KMS-11 (cell line): Measurements from ENCODE around the gene PHACTR4.

Experiments
- H2AFZ ChIP-seq: fragments of 200-600 bp; sonication (generic); 2 replicates; pipeline ENCODE4 v1.6.1; 2016; ENCODE audit warnings: antibody characterized with exemption, mixed run types, low read depth
- H3K27ac ChIP-seq: fragments of 200-600 bp; sonication (generic); 2 replicates; pipeline ENCODE4 v1.6.1; 2016; ENCODE audit warnings: mild to moderate bottlenecking, mixed run types
- H3K27me3 ChIP-seq: fragments of 200-600 bp; sonication (generic); 2 replicates; pipeline ENCODE4 v1.6.1; 2017; ENCODE audit warnings: mild to moderate bottlenecking, low read depth, mixed run types, moderate library complexity; ENCODE audit not compliant: insufficient read depth
- H3K36me3 ChIP-seq: fragments of 200-600 bp; sonication (generic); 2 replicates; pipeline ENCODE4 v1.6.1; 2017; ENCODE audit warnings: mild to moderate bottlenecking, mixed run types; ENCODE audit not compliant: insufficient read depth
- H3K4me1 ChIP-seq: fragments of 200-600 bp; sonication (generic); 2 replicates; pipeline ENCODE4 v1.6.1; 2016; ENCODE audit warnings: mild to moderate bottlenecking, low read depth, mixed run types; ENCODE audit not compliant: poor library complexity, severe bottlenecking
- H3K4me2 ChIP-seq: fragments of 200-600 bp; sonication (generic); 2 replicates; pipeline ENCODE4 v1.7.0; 2016; ENCODE audit warnings: mild to moderate bottlenecking, mixed run types
- H3K4me3 ChIP-seq: fragments of 200-600 bp; sonication (generic); IDR thresholded peaks from 2 replicates; pipeline ENCODE4 v1.6.1; 2017; ENCODE audit warnings: low read depth, low read length, mixed read lengths; ENCODE audit not compliant: insufficient read depth
- H3K79me2 ChIP-seq: fragments of 200-600 bp; sonication (generic); 2 replicates; pipeline ENCODE4 v1.6.1; 2016; ENCODE audit warnings: low read depth, mixed run types; ENCODE audit not compliant: insufficient read depth
- H3K9ac ChIP-seq: fragments of 200-600 bp; sonication (generic); 2 replicates; pipeline ENCODE4 v1.6.1; 2016; ENCODE audit warnings: mild to moderate bottlenecking, mixed run types
- H4K20me1 ChIP-seq: fragments of 200-600 bp; sonication (generic); 2 replicates; pipeline ENCODE4 v1.6.1; 2016; ENCODE audit warnings: mild to moderate bottlenecking, mixed run types; ENCODE audit not compliant: insufficient read depth
- TF ChIP-seq, protein P1 (sequence below): fragments of 200-600 bp; sonication (generic); conservative IDR thresholded peaks from 2 replicates; pipeline ENCODE4 v1.6.1; 2017; ENCODE audit warnings: low read depth, mild to moderate bottlenecking, antibody characterized with exemption, low read length, moderate library complexity, mixed read lengths

The PHACTR4 gene

DNA sequence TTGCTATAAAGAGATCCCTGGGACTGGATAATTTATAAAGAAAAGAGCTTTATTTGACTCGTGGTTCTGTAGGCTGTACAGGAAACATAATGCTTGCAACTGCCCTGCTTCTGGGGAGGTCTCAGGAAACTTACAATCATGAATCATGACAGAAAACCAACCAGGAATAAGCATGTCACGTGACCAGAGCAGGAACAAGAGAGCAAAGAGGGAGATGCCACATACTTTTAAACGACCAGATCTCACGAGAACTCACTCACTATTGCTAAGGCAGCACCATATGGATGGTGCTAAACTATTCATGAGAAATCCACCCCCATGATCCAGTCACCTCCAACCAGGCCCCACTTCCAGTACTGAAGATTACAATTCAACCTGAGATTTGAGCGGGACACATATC lies 86.5 kb downstream of the PHACTR4 start:
- Histone ChIP-seq H3K4me1 (peaks cover 12% of the 10 kb centered on the region), H3K27me3 (no peaks in the 10 kb centered on the region), H3K4me2 (no peak overlapping the region), H3K36me3 (no peaks in the 10 kb centered on the region), H3K27ac (no peak overlapping the region), H2AFZ (no peak overlapping the region), H3K4me3 (no peak overlapping the region), H3K9ac (no peak overlapping the region), H3K79me2 (no peaks in the 10 kb centered on the region), H4K20me1 (no peaks in the 10 kb centered on the region)
- TF ChIP-seq, protein P1, sequence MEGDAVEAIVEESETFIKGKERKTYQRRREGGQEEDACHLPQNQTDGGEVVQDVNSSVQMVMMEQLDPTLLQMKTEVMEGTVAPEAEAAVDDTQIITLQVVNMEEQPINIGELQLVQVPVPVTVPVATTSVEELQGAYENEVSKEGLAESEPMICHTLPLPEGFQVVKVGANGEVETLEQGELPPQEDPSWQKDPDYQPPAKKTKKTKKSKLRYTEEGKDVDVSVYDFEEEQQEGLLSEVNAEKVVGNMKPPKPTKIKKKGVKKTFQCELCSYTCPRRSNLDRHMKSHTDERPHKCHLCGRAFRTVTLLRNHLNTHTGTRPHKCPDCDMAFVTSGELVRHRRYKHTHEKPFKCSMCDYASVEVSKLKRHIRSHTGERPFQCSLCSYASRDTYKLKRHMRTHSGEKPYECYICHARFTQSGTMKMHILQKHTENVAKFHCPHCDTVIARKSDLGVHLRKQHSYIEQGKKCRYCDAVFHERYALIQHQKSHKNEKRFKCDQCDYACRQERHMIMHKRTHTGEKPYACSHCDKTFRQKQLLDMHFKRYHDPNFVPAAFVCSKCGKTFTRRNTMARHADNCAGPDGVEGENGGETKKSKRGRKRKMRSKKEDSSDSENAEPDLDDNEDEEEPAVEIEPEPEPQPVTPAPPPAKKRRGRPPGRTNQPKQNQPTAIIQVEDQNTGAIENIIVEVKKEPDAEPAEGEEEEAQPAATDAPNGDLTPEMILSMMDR, result no peak

DNA sequence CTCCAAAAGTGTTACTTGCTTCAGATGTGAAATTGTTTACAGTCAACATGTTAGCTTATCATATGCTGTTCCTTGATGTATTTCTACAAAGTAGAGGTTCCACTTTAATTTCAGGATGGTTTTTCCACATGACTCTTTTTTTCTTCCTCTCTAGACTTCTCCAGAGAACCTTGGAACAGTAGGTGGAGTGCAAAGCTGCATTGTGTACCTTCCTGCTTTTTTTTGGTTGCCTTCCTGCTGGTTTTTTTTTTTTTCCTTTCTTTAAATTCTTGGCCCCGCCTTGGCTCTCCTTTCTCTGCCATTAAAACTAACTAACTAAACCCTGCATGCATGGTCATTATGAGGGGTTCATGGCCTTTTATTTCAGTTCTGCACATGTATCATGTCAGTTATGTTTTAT lies 88.1 kb downstream of the PHACTR4 start:
- H3K27ac ChIP-seq, result no peak overlapping the region
- no peaks in the 10 kb centered on the region for H3K36me3 ChIP-seq
- no peaks in the 10 kb centered on the region for H3K27me3 ChIP-seq
- H3K4me2 ChIP-seq, result no peak overlapping the region
- H3K79me2 ChIP-seq, result no peaks in the 10 kb centered on the region
- H3K9ac ChIP-seq, result no peak overlapping the region
- peaks cover 6% of the 10 kb centered on the region for H3K4me1 ChIP-seq
- H4K20me1 ChIP-seq, result no peaks in the 10 kb centered on the region
- no peak overlapping the region for H3K4me3 ChIP-seq
- TF ChIP-seq, protein P1, result no peak
- no peak overlapping the region for H2AFZ ChIP-seq

- Histone ChIP-seq H3K27me3 (no peaks in the 10 kb centered on the region), H3K9ac (no peak overlapping the region), H3K4me2 (no peak overlapping the region), H3K4me1 (peaks cover 6% of the 10 kb centered on the region), H4K20me1 (no peaks in the 10 kb centered on the region), H3K36me3 (no peaks in the 10 kb centered on the region), H3K4me3 (no peak overlapping the region), H3K79me2 (no peaks in the 10 kb centered on the region), H2AFZ (no peak overlapping the region), H3K27ac (no peak overlapping the region)
- TF ChIP-seq, protein P1, result no peak
Measured at GRCh38 chr1:28458237-28459228, 89.0 kb downstream of the PHACTR4 start.

GRCh38 chr1:28466226-28466778 lies 96.8 kb downstream of the PHACTR4 start:
- TF ChIP-seq, protein P1, result no peak
- no peaks in the 10 kb centered on the region for H3K36me3 ChIP-seq
- H3K4me3 ChIP-seq, result no peak overlapping the region
- no peak overlapping the region for H3K27ac ChIP-seq
- H3K9ac ChIP-seq, result no peak overlapping the region
- no peaks in the 10 kb centered on the region for H4K20me1 ChIP-seq
- peaks cover 7% of the 10 kb centered on the region for H3K4me1 ChIP-seq
- no peaks in the 10 kb centered on the region for H3K79me2 ChIP-seq
- no peaks in the 10 kb centered on the region for H3K27me3 ChIP-seq
- H3K4me2 ChIP-seq, result no peak overlapping the region
- no peak overlapping the region for H2AFZ ChIP-seq
